ENCODE data around the gene F12.

- TF ChIP-seq POLR2AphosphoS5 (IDR thresholded peaks at IDR 0.05; ENCODE audit: low read depth, low read length), result no peak
- TF ChIP-seq CTCF (IDR thresholded peaks at IDR 0.05), result no peak
- no peak for TF ChIP-seq REST (IDR thresholded peaks at IDR 0.05; ENCODE audit: insufficient read depth in 1 of 2, low read depth in 2 of 2, low read length in 1 of 2)
- no peak for TF ChIP-seq TCF7L2 (IDR thresholded peaks at IDR 0.05; ENCODE audit: low read depth, low read length)
- no peak for TF ChIP-seq SIN3A (IDR thresholded peaks at IDR 0.05; ENCODE audit: borderline replicate concordance, insufficient read depth, low read depth, low read length)
Observed at GRCh38 chr5:177399997-177400868, 9.1 kb downstream of the F12 start, which contains the start of gene PFN3.

All from Panc1 (cell line).